Activated CD8-positive, alpha-beta memory T cell treated with anti-CD3 and anti-CD28 coated beads for 1 hour (primary cell): ENCODE data around the gene IFT81.
"Not testable (repeated sequence)": the region's sequence is repeated elsewhere in the genome, so short reads cannot be mapped to it uniquely, and the experiment has no call there.

Experiments used
- DNase-seq, 2 donors: peaks; one replicate each; pipeline ENCODE4 v3.0.0-alpha.2; 2020; ENCODE audit warnings: low read depth in 1 of 2; ENCODE audit errors: extremely low read depth in 1 of 2

Gene IFT81

DNA sequence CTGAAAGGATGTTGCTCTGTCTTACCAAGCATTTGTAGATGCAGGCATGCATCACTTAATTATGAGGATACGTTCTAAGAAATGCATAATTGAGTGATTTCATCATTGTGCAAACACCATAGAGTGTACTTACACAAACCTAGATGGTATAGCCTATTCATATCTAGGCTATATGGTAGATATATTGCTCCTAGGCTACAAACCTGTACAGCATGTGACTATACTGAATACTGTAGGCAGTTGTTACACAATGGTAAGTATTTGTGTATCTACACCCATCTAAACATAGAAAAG, 75.9 kb downstream of the IFT81 start:
- no peak for DNase-seq

DNA sequence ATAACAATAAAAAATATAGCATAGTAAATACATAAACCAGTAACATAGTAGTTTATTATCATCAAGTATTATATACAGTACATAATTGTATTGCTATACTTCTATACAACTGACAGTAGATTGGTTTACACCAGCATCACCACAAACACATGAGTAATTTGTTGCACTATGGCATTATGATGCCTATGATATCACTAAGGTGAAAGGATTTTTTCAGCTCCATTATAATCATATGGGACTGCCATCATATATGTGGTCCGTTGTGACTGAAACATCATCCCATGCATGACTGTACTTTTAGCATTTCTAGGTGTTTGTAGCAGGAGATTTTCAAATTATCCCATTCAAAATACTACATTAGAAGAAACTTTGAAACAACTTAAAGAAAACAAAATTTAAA, 77.8 kb downstream of the IFT81 start:
- no peak for DNase-seq

DNA sequence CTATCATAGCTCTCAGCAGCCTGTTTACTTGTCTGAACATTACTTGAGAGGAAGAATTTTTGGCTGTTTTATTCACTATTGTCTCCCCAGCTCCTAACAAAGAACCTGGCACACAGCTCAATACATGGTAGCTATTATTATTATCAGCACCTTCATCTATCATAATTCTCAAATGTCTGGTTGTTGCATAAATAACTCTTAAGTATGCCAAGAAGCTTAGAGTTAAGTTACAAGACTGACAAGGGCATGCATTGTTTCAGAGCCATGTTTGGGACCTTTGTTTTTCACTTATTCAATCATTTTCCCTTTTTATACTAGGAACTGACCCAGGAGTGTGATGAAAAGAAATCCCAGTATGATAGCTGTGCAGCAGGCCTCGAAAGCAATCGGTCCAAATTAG, 79.4 kb downstream of the IFT81 start:
- DNase-seq: no peak

DNA sequence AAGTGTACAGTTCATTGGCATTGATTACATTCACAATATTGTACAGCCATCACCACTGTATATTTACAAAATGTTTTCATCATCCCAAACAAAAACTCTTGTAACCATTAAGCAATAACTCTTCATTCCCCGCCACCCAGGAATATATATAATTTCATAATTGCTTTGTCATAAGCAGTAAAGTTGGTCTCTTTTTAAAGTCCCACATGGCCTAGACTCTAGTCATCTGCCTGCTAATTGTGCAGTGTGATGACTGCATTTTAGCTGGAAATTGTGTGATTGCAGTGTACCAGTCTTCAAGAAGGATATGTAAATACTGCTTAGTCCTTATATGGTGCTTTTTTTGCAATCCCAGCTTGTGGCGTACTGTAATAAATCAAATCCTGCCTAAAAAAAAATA, 81.8 kb downstream of the IFT81 start:
- DNase-seq: no peak

DNA sequence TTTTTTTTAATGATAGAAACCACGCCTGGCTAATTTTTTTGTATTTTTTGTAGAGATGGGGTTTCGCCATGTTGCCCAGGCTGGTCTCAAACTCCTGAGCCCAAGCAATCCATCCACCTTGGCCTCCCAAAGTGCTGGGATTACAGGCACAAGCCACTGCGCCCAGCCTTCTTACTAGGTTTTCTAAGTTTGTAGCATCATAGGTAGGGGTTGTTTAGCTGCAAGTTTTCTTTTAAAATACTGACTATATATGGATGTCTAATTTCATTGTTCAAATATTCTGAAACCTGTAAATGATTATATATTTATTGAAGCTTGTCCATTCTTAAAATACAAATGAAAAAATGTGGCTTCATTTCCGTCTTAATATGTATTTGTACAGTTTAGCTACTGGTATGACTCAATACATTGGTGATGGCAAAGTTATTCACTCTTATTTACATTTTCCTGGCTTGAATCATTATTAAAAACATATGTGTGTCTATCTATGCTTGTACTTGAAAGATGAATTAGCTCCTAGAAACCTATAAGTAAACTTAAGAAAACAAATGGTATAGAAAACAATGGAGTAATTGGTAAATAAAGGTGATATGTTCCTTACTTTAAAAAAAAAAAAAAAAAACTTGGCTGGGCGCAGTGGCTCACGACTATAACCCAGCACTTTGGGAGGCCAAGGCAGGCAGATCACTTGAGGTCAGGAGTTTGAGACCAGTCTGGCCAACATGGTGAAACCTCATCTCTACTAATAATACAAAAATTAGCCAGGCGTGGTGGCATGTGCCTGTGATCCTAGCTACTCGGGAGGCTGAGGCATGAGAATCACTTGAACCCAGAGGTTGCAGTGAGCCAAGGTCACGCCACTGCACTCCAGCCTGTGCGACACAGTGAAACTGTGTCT, 87.7 kb downstream of the IFT81 start:
- DNase-seq: not testable (repeated sequence)

DNA sequence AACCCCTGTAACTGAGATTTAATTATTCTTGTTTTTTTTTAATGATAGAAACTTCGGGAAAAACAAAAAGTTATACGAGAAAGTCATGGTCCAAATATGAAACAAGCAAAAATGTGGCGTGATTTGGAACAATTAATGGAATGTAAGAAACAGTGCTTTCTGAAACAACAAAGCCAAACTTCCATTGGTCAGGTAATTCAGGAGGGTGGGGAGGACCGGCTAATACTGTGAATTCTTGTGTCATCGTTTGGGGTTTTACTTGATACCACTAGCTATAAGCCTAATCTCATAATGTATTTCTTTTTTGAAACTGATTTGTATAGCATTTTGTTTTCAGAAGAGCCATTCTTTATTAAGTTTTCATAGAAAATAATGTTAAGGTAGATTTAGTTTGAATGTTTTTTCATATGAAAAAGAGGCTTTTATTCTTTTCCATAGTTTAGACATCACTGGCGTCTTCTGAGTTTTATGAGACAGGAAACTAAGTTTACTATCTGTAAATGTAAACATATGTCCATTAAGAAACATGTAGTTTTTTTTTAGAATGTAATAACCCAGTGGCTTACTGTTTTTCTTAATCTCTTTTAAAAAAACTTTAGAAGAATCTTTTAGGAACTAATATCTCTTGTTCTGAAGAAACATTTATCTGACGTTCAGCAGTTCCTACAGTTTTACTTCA, 94.0 kb downstream of the IFT81 start:
- no peak for DNase-seq

DNA sequence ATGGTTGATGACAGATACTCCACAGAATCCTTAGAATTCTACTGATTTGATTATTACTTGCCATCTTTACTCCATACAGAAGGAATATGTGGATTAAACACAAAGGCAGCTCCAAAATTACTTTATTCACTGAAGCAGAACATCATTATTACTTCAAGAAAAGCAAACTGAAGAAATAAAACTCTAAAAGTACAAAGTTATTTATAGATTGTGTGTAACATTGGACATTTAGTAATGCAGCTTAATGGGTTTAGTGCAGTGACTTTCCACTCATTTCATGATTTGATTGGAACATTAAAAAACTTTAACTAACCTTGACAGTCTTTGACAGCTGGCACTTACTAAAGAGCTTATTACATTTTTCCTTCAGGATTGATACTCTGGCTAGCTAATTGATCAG, 97.9 kb downstream of the IFT81 start:
- DNase-seq: no peak

DNA sequence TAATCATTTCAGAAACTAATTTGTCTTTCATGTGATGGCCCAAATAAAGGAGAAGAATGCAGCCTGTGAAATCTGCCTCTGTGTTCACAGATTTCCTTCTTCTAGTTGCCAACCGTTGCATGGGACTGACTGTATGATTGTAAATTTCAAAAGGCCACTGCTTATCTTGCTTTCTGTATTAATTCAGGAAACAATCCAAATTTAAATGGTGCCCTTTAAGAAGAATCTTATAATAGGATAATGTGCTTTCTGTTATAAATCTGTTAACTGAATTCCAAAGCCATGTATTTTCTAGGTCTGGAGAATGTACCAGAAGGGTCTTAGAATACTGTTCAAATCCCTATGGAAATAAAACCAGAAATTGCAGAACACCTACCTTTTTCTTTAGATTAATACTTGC, 98.3 kb downstream of the IFT81 start:
- no peak for DNase-seq

DNA sequence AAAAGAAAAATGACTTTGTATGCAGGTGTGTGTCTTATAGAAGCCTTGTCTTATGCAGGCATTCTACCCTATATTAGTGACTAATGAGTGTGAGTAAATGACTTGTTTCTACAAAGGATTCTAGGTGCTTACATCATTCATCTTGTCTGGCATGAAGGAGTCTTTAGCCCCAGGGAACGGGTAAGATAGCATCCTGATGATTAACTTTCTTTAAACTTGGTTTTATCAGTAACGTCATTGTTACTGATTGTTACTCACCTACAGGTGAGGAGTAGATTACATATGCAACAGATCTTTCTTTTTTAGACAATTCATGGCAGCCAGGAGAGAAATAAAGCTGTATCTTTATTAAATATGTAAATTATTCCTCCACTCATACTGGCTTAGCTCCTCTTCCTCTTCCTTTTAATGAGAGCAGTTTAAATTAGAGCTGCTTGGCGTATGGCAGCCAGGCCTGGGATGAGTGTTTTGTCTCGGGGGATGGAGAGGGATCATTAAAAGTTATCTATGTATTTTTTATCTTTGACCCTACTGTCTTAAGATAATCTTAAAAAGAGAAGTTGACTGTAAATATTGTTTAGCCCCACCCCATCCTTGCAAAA, 99.7 kb downstream of the IFT81 start:
- no peak for DNase-seq

DNA sequence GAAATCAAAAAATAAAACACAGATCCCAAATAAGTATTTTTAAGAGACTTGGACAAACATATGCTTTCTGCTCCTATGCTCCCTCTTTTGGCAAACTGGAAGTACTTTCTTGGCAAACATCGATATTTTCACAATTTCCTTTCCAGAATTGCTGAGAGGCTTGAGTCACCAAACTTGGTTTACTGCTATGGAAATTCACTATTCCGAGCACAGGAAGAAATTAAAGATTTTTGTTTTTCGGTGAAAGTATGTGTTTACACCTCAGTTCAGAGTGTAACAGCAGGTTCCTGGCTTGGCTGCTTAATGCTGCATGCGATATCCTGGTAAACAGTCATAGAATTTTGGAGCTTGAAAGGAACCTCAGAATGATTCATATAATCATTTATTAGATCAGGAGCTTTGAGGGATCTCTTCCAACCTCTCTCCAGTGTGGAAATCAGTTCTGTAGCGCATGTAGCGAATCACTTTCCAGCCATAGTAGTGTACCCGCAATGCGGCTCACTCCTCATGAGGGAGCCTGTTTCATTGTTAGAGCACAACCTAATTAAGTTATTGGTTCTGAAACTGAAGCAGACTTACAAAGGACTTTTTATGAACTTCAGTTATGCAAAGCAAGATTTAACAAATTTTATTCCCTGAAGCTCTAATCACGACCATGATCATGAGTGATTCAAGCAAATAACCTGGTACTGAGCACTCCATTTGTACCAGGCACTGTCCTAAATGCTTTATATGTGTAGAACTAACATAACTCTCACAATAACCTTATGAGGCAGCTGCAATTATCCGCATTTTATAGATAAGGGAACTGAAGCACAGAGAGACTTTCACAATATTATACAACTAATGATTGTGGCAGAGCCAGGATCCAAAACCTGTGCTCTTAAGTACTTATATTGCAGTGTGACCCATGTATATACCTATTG, 100.5 kb downstream of the IFT81 start:
- no peak for DNase-seq

DNA sequence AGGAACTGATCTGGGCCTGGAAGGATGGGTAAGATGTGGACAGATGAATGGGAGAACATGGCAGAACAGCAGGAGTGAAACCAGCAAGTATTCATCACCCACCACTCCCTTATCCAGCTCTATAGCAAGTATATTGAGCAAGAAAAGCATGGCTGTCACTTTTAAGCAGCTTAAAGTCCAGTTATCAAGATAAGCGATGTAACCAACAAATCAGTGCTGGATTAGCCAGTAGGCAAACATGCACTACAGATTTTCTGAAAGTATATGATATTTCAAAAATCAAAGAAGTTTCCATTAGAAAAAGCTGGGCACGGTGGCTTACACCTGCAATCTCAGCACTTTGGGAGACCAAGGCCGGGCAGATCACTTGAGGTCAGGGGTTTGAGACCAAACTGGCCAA, 103.0 kb downstream of the IFT81 start:
- no peak for DNase-seq

DNA sequence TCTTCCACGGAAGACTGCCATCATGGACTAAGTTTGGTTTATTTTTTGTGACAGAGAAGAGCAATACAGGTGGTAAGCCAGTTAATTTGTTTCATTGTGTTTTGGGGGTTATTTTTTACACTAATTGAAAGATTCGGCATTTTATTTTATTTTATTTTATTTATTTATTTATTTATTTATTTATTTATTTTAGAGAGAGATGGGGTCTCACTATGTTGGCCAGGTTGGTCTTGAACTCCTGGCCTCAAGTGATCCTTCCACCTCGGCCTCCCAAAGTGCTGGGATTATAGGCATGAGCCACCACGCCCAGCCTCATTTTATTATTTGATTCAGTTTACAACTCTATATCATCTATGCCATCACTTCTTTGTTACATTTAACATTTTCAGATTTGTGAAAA, 104.2 kb downstream of the IFT81 start:
- not testable (repeated sequence) for DNase-seq

DNA sequence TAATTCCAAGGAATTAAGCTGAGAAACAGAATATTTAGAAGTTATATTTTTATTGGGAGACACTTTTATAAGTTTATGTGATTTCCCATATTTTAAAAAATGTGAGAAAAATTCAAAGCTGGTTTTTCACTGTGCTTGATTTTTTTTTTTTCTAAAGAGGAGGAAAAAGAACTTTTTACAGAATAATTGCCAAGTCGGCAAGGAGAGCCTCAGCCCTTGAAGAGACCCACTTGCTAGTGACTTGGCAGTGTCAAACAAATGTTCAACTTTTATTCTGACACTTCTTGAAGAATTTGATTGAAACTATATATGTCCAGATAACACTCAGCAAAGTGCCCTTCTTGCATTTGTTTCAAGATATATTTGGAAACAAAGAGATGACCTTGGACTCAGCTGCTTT, 104.6 kb downstream of the IFT81 start:
- DNase-seq: no peak

DNA sequence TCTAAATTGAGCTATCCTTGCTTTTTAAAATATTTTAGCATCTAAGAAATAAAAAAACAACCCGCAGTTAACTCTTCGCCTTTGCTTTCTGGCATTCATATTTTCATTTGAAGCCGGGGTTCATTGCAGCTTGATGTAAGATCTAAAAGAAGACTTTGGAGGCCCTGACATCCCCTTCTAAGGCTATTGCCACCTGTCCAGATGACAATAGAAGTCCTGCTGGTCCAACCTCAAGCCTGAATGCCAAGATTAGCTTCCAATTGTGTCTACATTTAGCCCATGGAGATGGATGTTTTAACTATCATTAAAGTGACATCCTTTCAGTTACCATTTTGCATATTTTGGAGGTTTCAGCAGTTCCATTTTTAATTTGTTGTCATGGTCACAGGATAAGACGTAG, 105.3 kb downstream of the IFT81 start:
- DNase-seq: no peak

DNA sequence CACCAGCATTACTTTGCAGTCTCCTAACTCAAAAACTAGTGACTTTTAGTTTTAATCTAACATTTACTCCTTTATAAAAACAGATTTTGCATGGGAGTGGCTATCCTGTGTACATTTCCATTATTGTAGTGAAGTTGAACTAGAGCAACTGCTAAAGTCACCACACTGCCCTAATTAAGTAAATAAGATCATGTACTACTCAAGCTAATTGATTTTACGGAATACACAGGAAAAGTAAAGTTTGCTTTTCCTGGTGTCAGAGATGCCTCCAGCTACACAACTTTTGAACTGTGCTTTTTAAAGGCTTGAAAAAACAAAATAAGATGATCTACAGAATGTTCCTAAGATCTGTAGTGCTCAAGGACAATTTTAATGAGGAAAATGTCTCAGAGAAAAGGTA, 106.5 kb downstream of the IFT81 start:
- no peak for DNase-seq

DNA sequence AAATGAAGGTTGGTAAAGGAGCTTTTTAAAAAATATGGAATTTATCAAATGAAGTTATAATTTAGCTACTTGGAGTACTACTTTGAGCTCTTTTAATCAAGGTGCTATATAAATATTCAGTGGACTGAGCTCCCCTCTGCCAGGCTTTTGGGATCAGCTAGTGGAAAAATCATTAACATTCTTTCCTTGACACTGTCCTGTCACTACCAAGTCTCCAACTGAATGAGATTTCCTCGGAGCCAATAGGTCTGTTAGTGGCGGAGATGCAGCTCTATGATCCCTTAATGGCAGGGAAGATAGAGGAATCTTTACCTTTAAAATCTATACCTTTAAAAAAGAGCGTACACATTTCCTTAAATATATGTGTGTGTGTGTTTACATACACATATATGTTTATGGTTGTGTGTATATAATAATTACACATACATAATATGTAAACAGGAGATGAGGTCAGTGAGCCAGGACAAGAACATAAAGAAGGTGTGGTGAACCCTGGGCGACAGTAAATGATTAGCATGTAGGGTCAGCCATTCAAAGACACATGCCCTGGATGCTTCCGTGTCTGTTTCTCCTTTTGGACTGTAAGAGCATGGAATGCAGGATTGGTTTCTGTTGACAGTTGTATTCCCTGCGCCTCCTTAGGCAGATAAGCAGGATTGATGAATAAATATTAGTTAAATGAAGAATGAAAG, 109.2 kb downstream of the IFT81 start:
- DNase-seq: no peak

DNA sequence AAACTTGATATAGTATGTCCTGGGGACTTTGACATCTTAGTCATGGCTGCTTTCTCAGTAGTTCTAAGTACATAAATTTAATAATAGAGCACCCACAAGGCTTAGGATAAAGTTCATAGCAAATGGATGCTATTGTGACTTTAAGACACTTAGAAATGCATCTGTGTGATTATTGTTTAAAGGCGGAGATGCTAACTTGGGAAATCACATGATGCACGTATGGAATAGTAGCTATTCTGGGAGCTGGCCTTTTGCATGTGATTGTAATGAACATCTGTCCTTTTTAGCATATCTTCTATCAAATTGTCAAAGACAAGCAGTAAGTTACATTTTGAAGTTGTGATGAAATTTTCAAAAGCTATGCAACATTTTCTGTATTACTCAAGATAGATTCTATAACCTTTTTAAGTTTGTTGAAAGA, 110.2 kb downstream of the IFT81 start:
- DNase-seq: no peak

DNA sequence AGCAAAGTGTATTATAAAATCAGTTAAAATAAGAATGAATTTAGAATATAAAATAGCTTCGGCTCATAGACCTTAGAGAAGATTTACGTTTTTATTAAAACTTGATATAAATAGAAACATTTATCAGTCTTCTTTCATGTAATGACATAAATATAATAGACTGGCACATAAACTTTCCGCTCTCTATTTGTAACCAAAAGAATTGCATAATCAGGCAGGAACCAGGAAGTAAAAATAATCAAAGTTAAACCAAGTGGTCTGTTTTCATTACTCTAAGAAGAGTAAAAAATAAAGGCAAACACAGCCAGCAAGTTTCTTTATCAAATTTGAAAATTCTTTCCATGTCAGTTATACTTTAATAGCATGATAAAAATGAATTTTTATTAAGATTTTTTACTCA, 110.6 kb downstream of the IFT81 start:
- DNase-seq: no peak

DNA sequence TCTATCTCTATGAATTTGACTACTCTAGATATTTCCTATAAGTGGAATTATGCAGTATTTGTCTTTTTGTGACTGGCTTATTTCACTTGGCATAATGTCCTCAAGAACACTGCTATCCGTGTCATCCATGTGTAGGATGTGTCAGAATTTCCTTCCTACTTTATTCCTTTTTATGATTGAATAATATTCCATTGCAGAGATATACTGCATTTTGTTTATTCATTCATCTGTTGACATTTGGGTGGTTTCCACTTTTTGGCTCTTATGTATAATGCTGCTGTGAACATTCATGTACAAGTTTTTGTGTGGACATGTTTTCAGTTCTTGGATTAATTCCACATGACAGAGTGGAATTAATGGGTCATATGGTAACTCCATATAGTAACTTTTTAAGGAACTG, 111.2 kb downstream of the IFT81 start:
- DNase-seq: no peak

DNA sequence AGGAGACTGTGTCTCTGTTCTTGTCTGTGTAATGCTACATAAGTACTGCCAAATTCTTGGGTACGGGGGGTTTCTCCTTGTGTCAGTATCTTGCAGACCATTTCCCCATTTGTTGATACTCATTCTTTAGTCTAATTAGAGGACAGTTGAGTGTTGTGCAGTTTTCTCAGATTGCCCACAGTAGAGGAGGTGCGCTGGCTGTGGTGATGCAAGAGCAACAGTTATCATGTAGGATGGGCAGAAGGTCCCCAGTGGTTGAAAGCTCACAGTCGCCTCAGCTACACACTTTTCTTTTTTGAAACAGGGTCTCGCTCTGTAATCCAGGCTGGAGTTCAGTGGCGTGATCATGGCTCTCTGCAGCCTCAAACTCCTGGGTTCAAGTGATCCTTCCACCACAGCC, 119.1 kb downstream of the IFT81 start:
- DNase-seq: no peak

DNA sequence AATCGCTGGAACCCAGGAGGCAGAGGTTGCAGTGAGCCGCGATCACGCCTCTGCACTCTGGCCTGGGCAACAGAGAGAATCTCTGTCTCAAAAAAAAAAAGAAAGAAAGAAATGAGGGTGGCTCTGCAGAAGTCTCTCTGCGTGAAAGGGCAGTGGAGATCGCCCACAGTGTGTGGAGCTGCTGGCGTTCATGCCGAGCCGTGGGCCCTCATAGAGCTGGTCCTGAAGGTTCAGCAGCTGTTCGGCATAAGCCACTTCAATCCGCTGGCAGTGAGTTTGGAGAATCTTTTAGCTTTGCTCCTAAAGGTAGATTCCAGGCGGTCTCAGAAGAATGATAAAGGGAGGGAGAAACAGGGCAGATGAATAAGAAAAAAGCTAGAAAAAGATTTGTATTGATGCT, 120.2 kb downstream of the IFT81 start:
- no peak for DNase-seq
